ENCODE measurements around the gene PDCD4. TPM values are rescaled to one million over a fixed set of nuclear protein-coding genes. Genes with fewer than 3 reads are reported as not detected.

The PDCD4 gene
- total and polyA plus RNA-seq, 10 of the 15 experiments (the other 5 are each of a cell fraction or from before 2014, with no cell fraction given), result 101 to 372 (median 171) TPM

DNA sequence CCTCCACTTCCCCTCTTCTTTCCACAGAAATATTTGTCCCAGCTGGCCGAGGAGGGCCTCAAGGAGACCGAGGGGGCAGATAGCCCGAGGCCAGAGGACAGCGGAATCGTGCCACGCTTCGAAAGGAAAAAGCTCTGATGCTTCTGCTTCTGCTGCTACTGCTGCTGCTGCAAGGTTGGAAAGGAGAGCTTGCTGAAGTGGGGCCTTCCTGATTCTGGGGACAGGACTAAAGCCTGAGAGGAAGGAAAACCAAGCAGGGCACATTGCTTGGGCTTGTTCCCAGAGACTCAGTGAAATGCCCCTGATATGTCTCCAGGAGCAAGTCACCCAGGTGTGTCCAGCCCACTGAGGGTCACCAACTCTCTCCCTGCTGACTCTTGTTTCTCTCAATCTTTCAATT lies 35.9 kb upstream of the PDCD4 start (continued):
- TF ChIP-seq, protein P1, sequence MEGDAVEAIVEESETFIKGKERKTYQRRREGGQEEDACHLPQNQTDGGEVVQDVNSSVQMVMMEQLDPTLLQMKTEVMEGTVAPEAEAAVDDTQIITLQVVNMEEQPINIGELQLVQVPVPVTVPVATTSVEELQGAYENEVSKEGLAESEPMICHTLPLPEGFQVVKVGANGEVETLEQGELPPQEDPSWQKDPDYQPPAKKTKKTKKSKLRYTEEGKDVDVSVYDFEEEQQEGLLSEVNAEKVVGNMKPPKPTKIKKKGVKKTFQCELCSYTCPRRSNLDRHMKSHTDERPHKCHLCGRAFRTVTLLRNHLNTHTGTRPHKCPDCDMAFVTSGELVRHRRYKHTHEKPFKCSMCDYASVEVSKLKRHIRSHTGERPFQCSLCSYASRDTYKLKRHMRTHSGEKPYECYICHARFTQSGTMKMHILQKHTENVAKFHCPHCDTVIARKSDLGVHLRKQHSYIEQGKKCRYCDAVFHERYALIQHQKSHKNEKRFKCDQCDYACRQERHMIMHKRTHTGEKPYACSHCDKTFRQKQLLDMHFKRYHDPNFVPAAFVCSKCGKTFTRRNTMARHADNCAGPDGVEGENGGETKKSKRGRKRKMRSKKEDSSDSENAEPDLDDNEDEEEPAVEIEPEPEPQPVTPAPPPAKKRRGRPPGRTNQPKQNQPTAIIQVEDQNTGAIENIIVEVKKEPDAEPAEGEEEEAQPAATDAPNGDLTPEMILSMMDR (IDR thresholded peaks at IDR 0.05 in 2 of 3, conservative IDR thresholded peaks at IDR 0.05 in 1 of 3; ENCODE audit: control insufficient read depth in 2 of 3, extremely low read depth in 1 of 3, insufficient read depth in 1 of 3, low read depth in 3 of 3, low read length in 3 of 3), result no peak
- no peak for TF ChIP-seq SMARCA5 (IDR thresholded peaks at IDR 0.05)

DNA sequence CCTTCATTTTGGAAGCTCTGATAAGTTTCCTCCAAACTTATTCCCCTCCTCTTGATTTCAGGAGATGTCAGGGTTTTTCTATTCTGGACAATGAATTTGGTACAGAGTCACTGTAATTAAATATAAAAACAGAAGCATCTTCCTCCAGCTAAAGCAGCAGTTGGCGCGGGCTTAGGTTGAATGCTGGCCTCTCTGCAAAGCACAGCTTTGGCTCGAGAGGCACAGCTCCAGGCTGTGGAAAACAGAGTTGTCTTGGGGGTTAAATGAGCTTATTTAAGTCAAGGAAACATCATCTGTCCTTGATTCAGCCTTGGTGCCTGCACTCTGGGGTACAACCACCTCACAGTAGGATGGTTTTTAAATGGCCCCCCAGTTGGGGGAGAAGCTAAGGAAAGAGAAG lies 35.0 kb upstream of the PDCD4 start:
- intact Hi-C loops (cut with micrococcal nuclease; ENCODE audit: unreplicated experiment), result no loop called here
- ChIA-PET RAD21 (ENCODE audit: unreplicated experiment) (interaction anchor here (0.6 to 3.6 kb wide), 7 partner anchors 10 to 36 kb away, joined by 3 to 20 read pairs (median 4); no protein-coding TSS in a partner anchor), SMC1A (ENCODE audit: uncharacterized antibody, unreplicated experiment) (interaction anchor here (0.5 to 12.5 kb wide), 18 partner anchors 12 to 272 kb away, joined by 3 to 147 read pairs (median 4); no protein-coding TSS in a partner anchor), CTCF (interaction anchor here (0.7 to 6.5 kb wide), 4 partner anchors 8 to 33 kb away, joined by 3 to 31 read pairs (median 6); no protein-coding TSS in a partner anchor), POLR2A (interaction anchor here (0.7 to 2.9 kb wide), 9 partner anchors 9 to 143 kb away, joined by 3 to 12 read pairs (median 3); no protein-coding TSS in a partner anchor)
- Histone ChIP-seq H3K79me2 (ENCODE audit: control insufficient read depth, insufficient read depth, low read length) (peaks cover 3% of the 10 kb centered on the region; the same call in 1 of the 2 replicates), H3K27ac (ENCODE audit: control insufficient read depth, insufficient read depth) (no peak overlapping the region), H3K4me3 (no peak overlapping the region), H3K9ac (ENCODE audit: control insufficient read depth, insufficient read depth, low read length) (no peak overlapping the region), H3K9me3 (replicated peaks; ENCODE audit: control insufficient read depth, insufficient read depth, low read length) (no peaks in the 10 kb centered on the region), H4K20me1 (ENCODE audit: control insufficient read depth, insufficient read depth) (no peaks in the 10 kb centered on the region), H3K36me3 (ENCODE audit: control insufficient read depth in 2 of 2, insufficient read depth in 2 of 2, low read length in 1 of 2) (no peaks in the 10 kb centered on the region), H2AFZ (ENCODE audit: control insufficient read depth, low read depth, low read length) (no peak overlapping the region), H3K4me1 (ENCODE audit: control insufficient read depth, insufficient read depth, low read length) (peaks cover 13% of the 10 kb centered on the region), H3K4me2 (ENCODE audit: control insufficient read depth, insufficient read depth) (no peak overlapping the region), H3K27me3 (replicated peaks in 1 of 2; ENCODE audit: control insufficient read depth in 2 of 2, insufficient read depth in 2 of 2, low read length in 1 of 2) (no peaks in the 10 kb centered on the region)
- ATAC-seq (no peak), FAIRE-seq (no peak), DNase-seq (ENCODE audit: low read depth, low spot score) (no peak)
- in situ Hi-C loops (cut with MboI), result no loop called here
- TF ChIP-seq FOXK2 (IDR thresholded peaks at IDR 0.05), result no peak
- no peak for TF ChIP-seq RELA (IDR thresholded peaks at IDR 0.05; ENCODE audit: borderline replicate concordance, partially characterized antibody)
- TF ChIP-seq, protein P2, sequence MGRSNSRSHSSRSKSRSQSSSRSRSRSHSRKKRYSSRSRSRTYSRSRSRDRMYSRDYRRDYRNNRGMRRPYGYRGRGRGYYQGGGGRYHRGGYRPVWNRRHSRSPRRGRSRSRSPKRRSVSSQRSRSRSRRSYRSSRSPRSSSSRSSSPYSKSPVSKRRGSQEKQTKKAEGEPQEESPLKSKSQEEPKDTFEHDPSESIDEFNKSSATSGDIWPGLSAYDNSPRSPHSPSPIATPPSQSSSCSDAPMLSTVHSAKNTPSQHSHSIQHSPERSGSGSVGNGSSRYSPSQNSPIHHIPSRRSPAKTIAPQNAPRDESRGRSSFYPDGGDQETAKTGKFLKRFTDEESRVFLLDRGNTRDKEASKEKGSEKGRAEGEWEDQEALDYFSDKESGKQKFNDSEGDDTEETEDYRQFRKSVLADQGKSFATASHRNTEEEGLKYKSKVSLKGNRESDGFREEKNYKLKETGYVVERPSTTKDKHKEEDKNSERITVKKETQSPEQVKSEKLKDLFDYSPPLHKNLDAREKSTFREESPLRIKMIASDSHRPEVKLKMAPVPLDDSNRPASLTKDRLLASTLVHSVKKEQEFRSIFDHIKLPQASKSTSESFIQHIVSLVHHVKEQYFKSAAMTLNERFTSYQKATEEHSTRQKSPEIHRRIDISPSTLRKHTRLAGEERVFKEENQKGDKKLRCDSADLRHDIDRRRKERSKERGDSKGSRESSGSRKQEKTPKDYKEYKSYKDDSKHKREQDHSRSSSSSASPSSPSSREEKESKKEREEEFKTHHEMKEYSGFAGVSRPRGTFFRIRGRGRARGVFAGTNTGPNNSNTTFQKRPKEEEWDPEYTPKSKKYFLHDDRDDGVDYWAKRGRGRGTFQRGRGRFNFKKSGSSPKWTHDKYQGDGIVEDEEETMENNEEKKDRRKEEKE (IDR thresholded peaks at IDR 0.05), result no peak
- no peak for TF ChIP-seq LARP7 (IDR thresholded peaks at IDR 0.05)
- no TSS peak for BruUV-seq (replicated peaks)
- WGBS (ENCODE audit: insufficient coverage, insufficient replicate concordance, low lambda C conversion rate, missing lambda C conversion rate), result 67% methylated on average over 3 of the region's 3 CpGs

Measured in GM12878 (cell line).